HepG2 (cell line): ENCODE results near the gene SLC29A2. TPM values are rescaled to one million over a fixed set of nuclear protein-coding genes. Genes with fewer than 3 reads are reported as not detected.

Source experiments
- ATAC-seq: fragments of 200-7000 bp; cut with Tn5 transposase; 3 replicates; pipeline ENCODE4 v1.9.1; 2020; ENCODE audit warnings: mild to moderate bottlenecking, moderate library complexity
- BruUV-seq: library from RNA; stranded (reverse); fragments of 400-500 nt; replicated peaks from 2 replicates; lab custom pipeline; 2021; lab: Mats Ljungman, UMichigan
- CTCF ChIA-PET: fragments of 300-600 bp; formaldehyde crosslinking; extraction: SDS; loops from one replicate; lab custom pipeline; 2021; ENCODE audit warnings: low total read pairs, inconsistent platforms, low intra/inter-chr PET ratio; lab: Yijun Ruan, JAX
- POLR2A ChIA-PET: fragments of 350-600 bp; sonication (Branson Sonifier 250); formaldehyde crosslinking; loops from one replicate; lab custom pipeline; 2020; ENCODE audit warnings: antibody characterized with exemption, inconsistent platforms; lab: Yijun Ruan, JAX
- DNase-seq: peaks from one replicate; pipeline ENCODE4 v3.0.0-alpha.2; 2015; ENCODE audit warnings: low spot score
- FAIRE-seq: peaks from 3 replicates; lab custom pipeline; 2011; peaks lifted over from hg19 to GRCh38; lab: Jason Lieb, UNC
- H2AFZ ChIP-seq: one replicate; pipeline ENCODE4 v1.6.1; 2011; ENCODE audit warnings: low read length, inconsistent platforms
- H3K27ac ChIP-seq: fragments of 300-600 bp; 3 replicates; pipeline ENCODE4 v1.8.0; 2011; ENCODE audit warnings: mixed run types, mild to moderate bottlenecking, mixed read lengths, low read length, inconsistent platforms; ENCODE audit not compliant: insufficient read depth; ENCODE audit errors: extremely low read length
- H3K27me3 ChIP-seq, 2 experiments: fragments of 200-600 bp in 1 of 2; 2 replicates in 1 of 2; 3 replicates in 1 of 2; pipeline versions ENCODE4 v1.6.0 to v1.8.0; 2011; ENCODE audit warnings: low read length in 2 of 2, mild to moderate bottlenecking in 2 of 2, moderate library complexity in 2 of 2, inconsistent platforms in 1 of 2; ENCODE audit not compliant: insufficient read depth in 2 of 2, control insufficient read depth in 1 of 2
- H3K36me3 ChIP-seq, 2 experiments: fragments of 200-600 bp in 1 of 2; replicated peaks in 1 of 2; 2 replicates in 1 of 2; 3 replicates in 1 of 2; pipeline versions ENCODE4 v1.5.1 to v1.8.0; 2011; ENCODE audit warnings: low read length in 2 of 2, inconsistent platforms in 1 of 2; ENCODE audit not compliant: insufficient read depth in 2 of 2, control insufficient read depth in 1 of 2
- H3K4me1 ChIP-seq: 2 replicates; pipeline ENCODE4 v1.5.1; 2012; ENCODE audit warnings: low read length, inconsistent platforms; ENCODE audit not compliant: insufficient read depth
- H3K4me2 ChIP-seq: 2 replicates; pipeline ENCODE4 v1.6.0; 2011; ENCODE audit warnings: low read depth, low read length, inconsistent platforms
- H3K4me3 ChIP-seq, 3 experiments: fragments of 200-600 bp in 1 of 3; sonication (generic), shearing (Covaris generic) in 1 of 3; replicated peaks in 1 of 3; 2 replicates each; pipeline ENCODE4 v1.5.1; 2011 to 2016; ENCODE audit warnings: low read length in 3 of 3, inconsistent platforms in 2 of 3, low read depth in 2 of 3, mild to moderate bottlenecking in 2 of 3, control low read depth in 1 of 3, mixed read lengths in 1 of 3; ENCODE audit not compliant: insufficient read depth in 1 of 3
- H3K79me2 ChIP-seq: one replicate; pipeline ENCODE4 v1.6.1; 2011; ENCODE audit warnings: low read length, inconsistent platforms; ENCODE audit not compliant: insufficient read depth
- H3K9ac ChIP-seq: 2 replicates; pipeline ENCODE4 v1.6.0; 2011; ENCODE audit warnings: mild to moderate bottlenecking, low read depth, low read length, inconsistent platforms; ENCODE audit not compliant: insufficient read depth
- H3K9me3 ChIP-seq: 2 replicates; pipeline ENCODE4 v1.5.1; 2012; ENCODE audit warnings: mild to moderate bottlenecking, low read length
- H4K20me1 ChIP-seq: 2 replicates; pipeline ENCODE4 v1.6.0; 2011; ENCODE audit warnings: inconsistent platforms, mild to moderate bottlenecking, low read length, moderate library complexity; ENCODE audit not compliant: insufficient read depth
- FOXK2 ChIP-seq: fragments of 450-650 bp; IDR thresholded peaks from 2 replicates; pipeline ENCODE4 v1.6.1; 2016
- NFRKB ChIP-seq: fragments of 450-650 bp; IDR thresholded peaks from 2 replicates; pipeline ENCODE4 v1.6.1; 2017
- SAP130 ChIP-seq: IDR thresholded peaks from 2 replicates; pipeline ENCODE4 v1.6.1; 2016; ENCODE audit warnings: low read depth
- SNAPC2 ChIP-seq: sonication (generic); formaldehyde crosslinking; IDR thresholded peaks from 2 replicates; pipeline ENCODE4 v1.8.1; 2022; ENCODE audit warnings: mild to moderate bottlenecking, missing genetic modification reagents
- ZMYM3 ChIP-seq: sonication (generic); formaldehyde crosslinking; IDR thresholded peaks from 2 replicates; pipeline ENCODE4 v1.5.1; 2020; ENCODE audit warnings: mild to moderate bottlenecking, missing genetic modification reagents
- ZNF768 ChIP-seq: sonication (generic); formaldehyde crosslinking; IDR thresholded peaks from 2 replicates; pipeline ENCODE4 v1.4.0; 2020; ENCODE audit warnings: missing genetic modification reagents
- WGBS: methylation state at CpG from one replicate; pipeline ENCODE4 v1.1.6; 2017; ENCODE audit warnings: low lambda C conversion rate; 5-methylcytosine and 5-hydroxymethylcytosine counted together
- in situ Hi-C: cut with HindIII; loops from 2 replicates; pipeline ENCODE4 v1.10.0; 2017; ENCODE audit warnings: low pct_unique_long_range_greater_than_20kb; ENCODE audit not compliant: extremely low pct_ligation_motif_present
- intact Hi-C: fragments of 100-400 bp; cut with micrococcal nuclease; formaldehyde crosslinking; loops from one replicate; pipeline ENCODE4 v1.10.0; 2022; ENCODE audit not compliant: unreplicated experiment
- polyA plus RNA-seq, 8 experiments: library from polyadenylated mRNA; depleted of rRNA in 3 of 8; stranded (reverse) in 7 of 8; unstranded in 1 of 8; fragments of >200 nt; fragmentation: Illumina TruSeq in 4 of 8; extraction: Trizol in 4 of 8; gene quantifications; 2 replicates each; pipeline versions ENCODE4 v1.2.1 to v1.2.3, GENCODE V29; 2011 to 2016; ENCODE audit warnings: low read depth in 4 of 8, missing spikeins in 1 of 8, mixed read lengths in 1 of 8; ENCODE audit not compliant: insufficient read depth in 1 of 8
- total RNA-seq, 5 experiments: library from RNA; depleted of rRNA; stranded (reverse); fragments of >200 nt; fragmentation: Illumina TruSeq; extraction: Trizol; gene quantifications; 2 replicates each; pipeline ENCODE4 v1.2.3, GENCODE V29; 2016; ENCODE audit warnings: low read depth in 1 of 5
- TF ChIP-seq, protein P1 (sequence below): sonication (generic); formaldehyde crosslinking; IDR thresholded peaks from 2 replicates; pipeline ENCODE4 v1.8.1; 2023; ENCODE audit warnings: mild to moderate bottlenecking, missing genetic modification reagents, borderline replicate concordance

Gene SLC29A2
- total and polyA plus RNA-seq, 2 of the 13 experiments (the other 11 are each of a cell fraction or from before 2014, with no cell fraction given) = 0.63 to 0.66 TPM

DNA sequence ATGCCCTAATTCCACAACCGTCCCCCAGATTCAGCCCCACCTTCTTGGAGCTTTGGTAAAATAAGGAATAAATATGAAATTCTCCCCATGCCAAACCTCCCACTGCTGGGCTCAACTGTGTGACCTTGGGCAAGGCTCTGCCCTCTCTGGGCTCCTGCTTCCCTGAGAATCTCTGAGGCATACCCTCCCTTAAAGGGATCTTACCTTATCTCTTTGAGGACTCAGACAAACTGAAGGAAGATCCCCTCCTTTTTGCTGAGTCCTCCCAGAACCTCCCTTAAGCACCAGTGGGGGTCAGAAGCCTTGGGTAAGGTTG lies 57.4 kb downstream of the SLC29A2 start:
- intact Hi-C loops = loop anchor here (10.0 kb wide), 1 partner anchor 71 kb away; no protein-coding TSS in a partner anchor
- BruUV-seq = no TSS peak
- TF ChIP-seq, protein P1, sequence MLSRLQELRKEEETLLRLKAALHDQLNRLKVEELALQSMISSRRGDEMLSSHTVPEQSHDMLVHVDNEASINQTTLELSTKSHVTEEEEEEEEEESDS (CRISPR knock-in tag) = no peak
- TF ChIP-seq FOXK2 (no peak), SAP130 (CRISPR knock-in tag) (no peak), NFRKB (no peak), ZMYM3 (CRISPR knock-in tag) (peak; percentile 79), ZNF768 (CRISPR knock-in tag) (peak; percentile 85), SNAPC2 (CRISPR knock-in tag) (no peak)
- H3K4me1 ChIP-seq = peaks cover 61% of the 10 kb centered on the region
- in situ Hi-C loops = no loop called here
- peak overlapping the region; percentile 89 for H3K4me2 ChIP-seq
- FAIRE-seq = no peak
- peak overlapping the region in 2 of 3 experiments; percentile 67 to 93; a peak in 3 of 6 replicates for H3K4me3 ChIP-seq
- WGBS = 0% methylated on average over 1 of the region's 1 CpG
- H2AFZ ChIP-seq = no peak overlapping the region
- 0 out of 5 replicates have a peak, but pooled peaks cover 0 to 3% of the 10 kb centered on the region in 2 experiments for H3K27me3 ChIP-seq
- H3K27ac ChIP-seq = peak overlapping the region; percentile 97
- H4K20me1 ChIP-seq = no peaks in the 10 kb centered on the region
- ATAC-seq = no peak
- H3K9me3 ChIP-seq = no peaks in the 10 kb centered on the region
- ChIA-PET POLR2A (interaction anchor here (1.3 to 5.2 kb wide), 9 partner anchors 8 to 37 kb away, joined by 3 to 121 read pairs (median 27); partner anchors contain the start of genes B4GAT1, RIN1, TMEM151A and YIF1A), CTCF (interaction anchor here (4.2 kb wide), 1 partner anchor 23 kb away, joined by 32 read pairs; the partner anchor contains the start of gene RIN1)
- H3K79me2 ChIP-seq = no peaks in the 10 kb centered on the region
- H3K36me3 ChIP-seq = no peaks in the 10 kb centered on the region
- DNase-seq = no peak
- peak overlapping the region; percentile 83 for H3K9ac ChIP-seq
